Naive B cell (primary cell): ENCODE results near the gene TSEN54. TPM values are rescaled to one million over a fixed set of nuclear protein-coding genes. Genes with fewer than 3 reads are reported as not detected.

Experiments
- ATAC-seq, 2 donors: fragments of 150-1000 bp; cut with Tn5 transposase; 2 replicates each; pipeline ENCODE4 v1.10.0; 2021; ENCODE audit warnings: low read depth in 2 of 2, mild to moderate bottlenecking in 2 of 2, moderate library complexity in 2 of 2
- DNase-seq: peaks from one replicate; pipeline ENCODE4 v3.0.0; 2022
- H3K27ac Mint-ChIP-seq, 6 donors: one replicate each; pipeline ENCODE4 v1.8.0; 2020 to 2022; ENCODE audit warnings: mild to moderate bottlenecking in 6 of 6, mixed read lengths in 6 of 6, moderate library complexity in 5 of 6, inconsistent platforms in 2 of 6
- H3K27me3 Mint-ChIP-seq, 3 donors: one replicate each; pipeline ENCODE4 v1.8.0; 2021 to 2022; ENCODE audit warnings: mixed read lengths in 3 of 3, mild to moderate bottlenecking in 1 of 3
- H3K36me3 Mint-ChIP-seq, 2 donors: one replicate each; pipeline ENCODE4 v1.8.0; 2020 to 2022; ENCODE audit warnings: mixed read lengths in 2 of 2, inconsistent platforms in 1 of 2, mild to moderate bottlenecking in 1 of 2
- H3K4me1 Mint-ChIP-seq, 3 donors: one replicate each; pipeline ENCODE4 v1.8.0; 2020 to 2022; ENCODE audit warnings: mixed read lengths in 3 of 3, inconsistent platforms in 1 of 3, mild to moderate bottlenecking in 1 of 3, moderate library complexity in 1 of 3
- H3K4me3 Mint-ChIP-seq, 8 donors: one replicate each; pipeline ENCODE4 v1.8.0; 2020 to 2022; ENCODE audit warnings: mild to moderate bottlenecking in 8 of 8, mixed read lengths in 8 of 8, moderate library complexity in 8 of 8, inconsistent platforms in 2 of 8
- H3K9me3 Mint-ChIP-seq, 7 donors: one replicate each; pipeline ENCODE4 v1.8.0; 2020 to 2022; ENCODE audit warnings: mixed read lengths in 7 of 7, mild to moderate bottlenecking in 5 of 7, inconsistent platforms in 2 of 7, moderate library complexity in 1 of 7
- polyA plus RNA-seq, 6 donors: library from polyadenylated mRNA; unstranded; fragments of 300-500 nt; fragmentation: Illumina TruSeq; gene quantifications; one replicate each; pipeline ENCODE4 v1.2.3, GENCODE V29; 2021; ENCODE audit warnings: low read depth in 6 of 6

The TSEN54 gene
- polyA plus RNA-seq, 6 donors from 2014 or later, result 18.3 to 42.3 (median 23.7) TPM

DNA sequence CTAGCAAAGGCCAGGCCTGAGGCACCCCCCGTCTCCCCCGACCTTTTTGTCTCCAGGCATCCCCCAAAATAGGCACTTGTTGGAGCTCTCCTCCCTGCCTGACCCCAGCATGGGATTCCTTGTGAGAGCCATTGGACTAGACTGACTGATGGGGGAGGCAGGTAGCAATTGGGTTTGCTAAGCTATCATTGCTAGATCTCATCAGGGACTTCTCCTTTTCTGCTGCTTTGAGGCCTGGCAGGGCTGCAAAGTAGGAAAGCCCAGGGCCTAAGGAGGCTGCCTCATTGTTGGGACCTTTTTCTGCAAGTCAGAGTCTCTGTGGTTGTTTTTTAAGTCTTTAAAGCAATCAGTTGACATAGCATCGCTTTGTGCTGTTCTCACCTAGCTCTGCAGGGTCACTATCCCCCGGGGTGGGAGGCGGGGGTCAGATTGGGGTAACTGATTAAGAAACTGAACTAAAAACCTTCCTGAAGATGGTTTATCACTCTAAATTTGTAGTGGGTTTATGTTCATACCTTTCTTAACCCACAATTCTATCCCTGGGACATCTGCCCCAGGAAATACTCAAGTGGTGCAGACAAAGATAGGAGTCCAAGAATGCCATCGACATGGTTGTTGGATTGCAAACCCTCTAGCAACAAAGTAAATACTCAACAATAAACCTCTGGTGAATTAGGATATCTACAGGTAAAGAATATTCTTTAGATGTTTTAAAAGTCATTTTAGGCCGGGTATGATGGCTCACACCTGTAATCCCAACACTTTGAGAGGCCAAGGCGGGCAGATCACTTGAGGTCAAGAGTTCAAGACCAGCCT lies 37.2 kb downstream of the TSEN54 start:
- no peaks in the 10 kb centered on the region for H3K27me3 Mint-ChIP-seq
- H3K36me3 Mint-ChIP-seq, result no peaks in the 10 kb centered on the region
- no peak overlapping the region for H3K4me3 Mint-ChIP-seq
- H3K27ac Mint-ChIP-seq, result no peak overlapping the region
- no peaks in the 10 kb centered on the region for H3K4me1 Mint-ChIP-seq
- no peak for ATAC-seq
- H3K9me3 Mint-ChIP-seq, result no peaks in the 10 kb centered on the region
- DNase-seq, result no peak

DNA sequence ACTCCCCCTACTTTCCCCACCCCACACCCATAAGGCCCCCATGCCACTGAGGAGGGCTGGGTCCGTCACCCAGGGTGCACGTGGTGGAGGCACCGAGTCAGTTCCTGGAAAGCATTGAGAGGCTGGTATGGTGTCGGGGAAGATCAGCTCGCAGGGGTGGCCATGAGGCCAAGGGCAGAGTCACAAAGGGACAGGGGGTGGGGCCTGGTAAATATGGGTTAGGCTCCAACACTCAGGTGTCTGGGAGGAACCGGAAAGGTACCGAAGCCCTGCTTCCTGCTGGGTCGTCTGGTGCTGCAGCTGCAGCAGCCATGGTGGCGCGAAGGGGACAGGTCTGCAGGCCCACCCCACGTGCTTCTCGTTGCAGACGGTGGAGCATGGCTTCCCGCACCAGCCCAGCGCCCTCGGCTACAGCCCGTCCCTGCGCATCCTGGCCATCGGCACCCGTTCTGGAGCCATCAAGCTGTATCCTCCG lies 39.4 kb downstream of the TSEN54 start:
- no peak overlapping the region for H3K4me3 Mint-ChIP-seq
- no peaks in the 10 kb centered on the region for H3K4me1 Mint-ChIP-seq
- no peaks in the 10 kb centered on the region for H3K27me3 Mint-ChIP-seq
- no peak overlapping the region for H3K27ac Mint-ChIP-seq
- no peaks in the 10 kb centered on the region for H3K36me3 Mint-ChIP-seq
- H3K9me3 Mint-ChIP-seq, result no peaks in the 10 kb centered on the region
- DNase-seq (no peak), ATAC-seq (no peak)

DNA sequence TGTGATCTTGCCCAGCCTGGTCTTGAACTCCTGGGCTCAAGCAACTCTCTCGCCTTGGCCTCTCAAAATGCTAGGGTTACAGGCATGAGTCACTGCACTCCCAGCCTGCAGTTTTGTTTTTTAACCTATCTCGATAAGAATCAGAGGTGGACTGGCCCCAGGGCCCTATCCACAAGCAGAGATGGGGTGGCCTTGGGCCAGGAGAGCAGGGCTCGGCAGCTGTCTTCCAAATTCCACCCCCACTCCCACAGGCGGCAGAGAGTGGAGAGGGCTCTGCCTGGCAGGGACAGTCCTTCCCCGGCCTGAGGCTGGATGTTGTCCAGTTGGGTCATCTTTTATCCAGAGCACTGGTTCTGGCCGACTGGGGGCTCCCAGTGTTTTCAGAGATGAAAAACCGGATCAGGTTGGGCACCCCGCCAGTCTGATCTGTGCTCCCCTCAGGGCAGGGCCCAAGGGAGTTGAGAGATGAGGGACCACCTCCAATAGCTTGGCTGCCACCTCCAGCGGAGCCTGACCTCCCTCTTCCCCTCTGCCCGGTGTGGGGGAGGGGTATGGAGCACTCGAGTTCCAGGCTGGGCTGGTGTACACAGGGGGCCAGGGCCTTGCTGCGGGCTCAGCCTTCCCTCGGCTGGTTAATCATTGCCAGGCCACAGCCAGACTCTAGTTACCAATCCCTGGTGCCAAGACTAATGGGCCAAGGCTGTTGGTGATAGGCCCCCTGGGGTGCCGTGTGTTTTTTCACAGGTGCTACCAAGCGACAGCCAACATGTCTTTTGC lies 40.9 kb downstream of the TSEN54 start:
- no peak overlapping the region for H3K27ac Mint-ChIP-seq
- no peaks in the 10 kb centered on the region for H3K4me1 Mint-ChIP-seq
- no peaks in the 10 kb centered on the region for H3K27me3 Mint-ChIP-seq
- H3K4me3 Mint-ChIP-seq, result no peak overlapping the region
- DNase-seq, result no peak
- H3K36me3 Mint-ChIP-seq, result no peaks in the 10 kb centered on the region
- no peak for ATAC-seq
- no peaks in the 10 kb centered on the region for H3K9me3 Mint-ChIP-seq

DNA sequence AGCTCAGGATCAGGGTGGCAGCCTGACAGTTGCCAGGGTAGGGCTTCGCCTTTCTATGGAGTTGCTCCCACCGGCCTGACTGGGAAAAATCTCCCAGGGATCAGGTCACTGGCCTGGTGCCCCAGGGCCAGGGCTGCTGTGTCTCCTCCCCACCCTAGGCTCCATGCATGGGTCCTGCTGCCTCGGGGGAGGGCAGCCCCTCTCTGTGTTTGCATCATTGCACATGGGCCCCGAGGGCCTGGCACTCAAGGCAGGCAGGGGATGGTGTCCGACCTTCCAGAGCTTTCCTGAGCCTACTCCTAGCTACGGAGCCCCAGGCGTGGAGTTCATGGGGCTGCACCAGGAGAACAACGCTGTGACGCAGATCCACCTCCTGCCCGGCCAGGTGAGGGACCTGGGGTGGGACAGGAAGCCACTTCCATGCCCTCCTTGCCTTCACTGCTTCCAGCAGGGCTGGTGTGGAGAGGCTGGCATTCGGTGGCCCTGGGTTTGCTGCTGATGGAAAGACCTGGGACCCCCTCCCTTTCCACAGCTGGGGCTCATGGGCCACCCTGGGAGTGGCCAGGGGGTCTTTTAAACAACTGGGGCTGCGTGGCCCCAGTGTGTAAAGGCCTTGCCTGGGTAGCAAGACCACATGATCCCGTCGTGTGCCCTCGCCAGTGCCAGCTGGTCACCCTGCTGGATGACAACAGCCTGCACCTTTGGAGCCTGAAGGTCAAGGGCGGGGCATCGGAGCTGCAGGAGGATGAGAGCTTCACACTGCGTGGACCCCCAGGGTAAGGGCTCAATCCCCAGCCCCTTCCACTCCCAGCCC lies 41.7 kb downstream of the TSEN54 start:
- no peaks in the 10 kb centered on the region for H3K9me3 Mint-ChIP-seq
- ATAC-seq, result no peak
- H3K4me3 Mint-ChIP-seq, result no peak overlapping the region

DNA sequence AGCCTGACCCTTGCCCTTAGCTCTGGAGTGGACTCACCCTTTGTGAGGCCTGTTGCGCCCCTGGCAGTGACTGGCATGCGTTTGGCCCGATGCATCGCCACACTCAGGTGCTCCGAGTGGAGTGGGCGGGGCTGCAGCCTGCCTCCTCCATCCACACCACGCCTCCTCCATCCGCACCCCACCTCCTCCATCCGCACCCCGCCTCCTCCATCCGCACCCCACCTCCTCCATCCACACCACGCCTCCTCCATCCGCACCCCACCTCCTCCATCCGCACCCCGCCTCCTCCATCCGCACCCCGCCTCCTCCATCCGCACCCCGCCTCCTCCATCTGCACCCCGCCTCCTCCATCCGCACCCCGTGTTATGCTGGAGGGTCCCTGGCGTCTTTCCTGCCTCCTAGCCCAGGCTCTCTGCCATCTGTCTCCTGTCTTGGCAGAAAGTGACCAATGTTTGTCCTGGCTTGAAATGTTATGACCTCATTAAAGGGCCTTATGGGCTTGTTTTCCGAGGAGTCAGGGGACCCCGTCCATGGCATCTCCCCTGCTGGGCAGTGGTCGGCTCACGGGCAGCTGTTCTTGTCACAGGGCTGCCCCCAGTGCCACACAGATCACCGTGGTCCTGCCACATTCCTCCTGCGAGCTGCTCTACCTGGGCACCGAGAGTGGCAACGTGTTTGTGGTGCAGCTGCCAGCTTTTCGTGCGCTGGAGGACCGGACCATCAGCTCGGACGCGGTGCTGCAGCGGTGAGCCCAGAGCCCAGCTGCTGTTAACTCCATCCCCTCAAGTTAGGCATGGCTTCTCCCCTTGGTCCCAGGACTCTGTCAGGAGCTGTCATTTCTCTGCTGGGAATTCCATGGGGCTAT lies 42.6 kb downstream of the TSEN54 start:
- no peak for ATAC-seq

More for the DNA sequence above, 41.7 kb downstream of the TSEN54 start:
- Mint-ChIP-seq H3K36me3 (no peaks in the 10 kb centered on the region), H3K27ac (no peak overlapping the region), H3K4me1 (no peaks in the 10 kb centered on the region), H3K27me3 (no peaks in the 10 kb centered on the region)
- DNase-seq, result no peak

DNA sequence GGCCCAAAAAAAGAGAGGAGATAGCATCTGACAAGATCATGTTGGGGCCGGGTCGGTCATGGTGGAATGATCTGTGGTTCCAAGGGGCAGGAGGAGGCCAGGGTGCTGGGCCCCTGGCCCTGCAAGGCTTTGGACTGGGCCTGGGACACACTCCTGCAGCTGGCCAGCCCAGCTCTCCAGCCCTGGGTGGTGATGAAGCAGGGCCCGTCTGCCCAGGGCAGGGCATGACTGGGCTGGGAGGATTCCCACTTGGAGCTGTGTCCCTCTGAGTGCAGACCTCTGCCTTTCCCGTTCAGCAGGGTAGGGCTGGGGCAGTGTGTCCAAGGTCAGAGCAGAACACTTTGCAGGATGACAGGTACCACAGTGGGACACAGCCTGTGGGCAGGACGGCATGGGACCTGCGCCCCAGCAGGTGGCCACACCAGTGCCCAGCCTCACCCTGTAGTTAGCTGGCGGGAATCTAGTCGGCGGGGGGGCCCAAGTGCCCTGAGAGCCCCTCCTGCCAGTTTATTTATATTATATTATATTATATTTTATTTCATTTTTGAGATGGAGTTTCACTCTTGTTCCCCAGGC lies 43.7 kb downstream of the TSEN54 start:
- Mint-ChIP-seq H3K9me3 (no peaks in the 10 kb centered on the region), H3K4me3 (no peak overlapping the region), H3K4me1 (no peaks in the 10 kb centered on the region), H3K27me3 (no peaks in the 10 kb centered on the region), H3K27ac (no peak overlapping the region), H3K36me3 (no peaks in the 10 kb centered on the region)
- DNase-seq (no peak), ATAC-seq (no peak)

More for the DNA sequence above, 42.6 kb downstream of the TSEN54 start:
- Mint-ChIP-seq H3K27me3 (no peaks in the 10 kb centered on the region), H3K4me3 (no peak overlapping the region), H3K9me3 (no peaks in the 10 kb centered on the region), H3K36me3 (no peaks in the 10 kb centered on the region), H3K4me1 (no peaks in the 10 kb centered on the region), H3K27ac (peak overlapping the region in 1 of 6 donors; percentile 32)
- DNase-seq, result no peak

DNA sequence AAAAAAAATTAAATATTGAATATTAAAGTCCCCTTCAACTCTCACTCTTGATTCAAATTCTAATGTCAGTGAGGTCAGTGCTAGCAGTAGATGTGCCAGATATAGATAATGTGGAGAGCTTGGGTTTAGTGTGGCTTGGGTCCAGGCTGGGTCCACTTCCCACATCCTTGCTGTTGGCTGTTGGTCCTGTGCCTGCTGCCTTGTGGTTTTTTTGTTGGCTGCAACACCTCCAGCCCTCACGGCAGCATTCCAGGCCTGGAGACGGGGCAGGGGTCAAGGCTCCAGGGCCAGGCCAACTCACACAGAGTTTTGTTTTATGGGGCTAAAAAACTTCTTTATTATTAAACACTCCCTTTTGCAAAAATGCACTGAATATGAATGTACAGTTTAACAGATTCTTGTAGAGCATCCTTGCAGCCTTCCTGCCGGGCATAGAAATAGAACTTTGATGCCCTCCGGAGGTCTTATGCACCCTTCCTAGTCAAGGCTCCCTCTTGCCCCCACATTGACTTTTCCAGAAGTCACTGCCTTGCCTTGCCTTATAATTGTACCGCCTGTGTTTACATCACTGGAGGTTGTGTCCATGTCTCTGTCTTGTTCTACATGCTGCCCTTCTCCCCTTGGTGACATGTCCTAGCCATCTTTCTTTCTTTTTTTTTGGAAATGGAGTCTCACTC lies 45.7 kb downstream of the TSEN54 start:
- H3K36me3 Mint-ChIP-seq, result no peaks in the 10 kb centered on the region
- DNase-seq (no peak), ATAC-seq (no peak)
- H3K4me3 Mint-ChIP-seq, result no peak overlapping the region
- H3K9me3 Mint-ChIP-seq, result no peaks in the 10 kb centered on the region
- H3K27me3 Mint-ChIP-seq, result no peaks in the 10 kb centered on the region
- H3K27ac Mint-ChIP-seq, result peak overlapping the region in 1 of 6 donors; percentile 84
- H3K4me1 Mint-ChIP-seq, result peaks cover 14 to 16% (median 14%) of the 10 kb centered on the region in 3 donors

DNA sequence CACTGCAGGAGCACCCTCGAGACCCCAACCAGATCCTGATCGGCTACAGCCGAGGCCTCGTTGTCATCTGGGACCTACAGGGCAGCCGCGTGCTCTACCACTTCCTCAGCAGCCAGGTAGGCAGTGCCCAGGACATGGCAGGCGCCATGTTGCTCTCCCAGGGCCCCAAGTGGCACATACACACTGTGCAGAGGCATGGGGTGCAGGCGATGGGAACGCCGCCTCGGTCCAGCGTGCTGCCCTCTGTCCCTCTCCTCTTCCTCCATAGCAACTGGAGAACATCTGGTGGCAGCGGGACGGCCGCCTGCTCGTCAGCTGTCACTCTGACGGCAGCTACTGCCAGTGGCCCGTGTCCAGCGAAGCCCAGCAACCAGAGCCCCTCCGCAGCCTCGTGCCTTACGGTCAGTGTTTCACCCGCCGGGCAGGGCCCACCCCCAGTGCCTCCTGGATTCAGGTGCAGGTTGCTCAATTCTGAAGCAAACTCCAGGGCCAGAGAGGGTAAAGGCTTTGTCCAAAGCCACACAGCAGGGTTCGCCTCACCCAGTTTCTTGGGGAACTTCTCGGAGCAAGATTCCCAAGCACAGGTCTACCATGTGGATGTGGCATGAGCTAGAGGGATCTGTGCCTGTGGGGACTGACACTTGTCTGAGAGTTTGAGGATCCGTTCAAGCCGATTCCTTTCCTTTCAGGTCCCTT lies 46.9 kb downstream of the TSEN54 start:
- H3K4me1 Mint-ChIP-seq, result peaks cover 14 to 18% (median 17%) of the 10 kb centered on the region in 3 donors
- H3K9me3 Mint-ChIP-seq, result no peaks in the 10 kb centered on the region
- no peak for ATAC-seq
- no peaks in the 10 kb centered on the region for H3K27me3 Mint-ChIP-seq
- no peak overlapping the region for H3K4me3 Mint-ChIP-seq
- no peak for DNase-seq
- no peaks in the 10 kb centered on the region for H3K36me3 Mint-ChIP-seq
- H3K27ac Mint-ChIP-seq, result no peak overlapping the region

DNA sequence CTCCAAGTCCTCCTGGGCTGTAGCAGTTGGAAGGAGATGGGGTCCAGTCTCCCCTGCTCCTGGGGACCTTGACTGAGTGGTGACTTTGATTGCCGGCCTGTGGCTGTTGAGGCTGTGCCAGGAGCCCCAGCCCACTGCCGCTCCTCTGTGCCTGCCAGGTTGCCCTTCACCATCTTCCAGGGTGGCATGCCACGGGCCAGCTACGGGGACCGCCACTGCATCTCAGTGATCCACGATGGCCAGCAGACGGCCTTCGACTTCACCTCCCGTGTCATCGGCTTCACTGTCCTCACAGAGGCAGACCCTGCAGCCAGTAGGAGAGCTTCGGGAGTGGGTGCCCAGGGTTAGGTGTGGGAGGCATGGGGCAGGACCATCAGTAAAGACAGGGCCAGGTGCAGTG lies 47.9 kb downstream of the TSEN54 start:
- Mint-ChIP-seq H3K27me3 (no peaks in the 10 kb centered on the region), H3K36me3 (no peaks in the 10 kb centered on the region), H3K27ac (peak overlapping the region in 1 of 6 donors; percentile 41), H3K9me3 (no peaks in the 10 kb centered on the region), H3K4me3 (no peak overlapping the region), H3K4me1 (peaks cover 14 to 18% (median 17%) of the 10 kb centered on the region in 3 donors)
- ATAC-seq (no peak), DNase-seq (no peak)

DNA sequence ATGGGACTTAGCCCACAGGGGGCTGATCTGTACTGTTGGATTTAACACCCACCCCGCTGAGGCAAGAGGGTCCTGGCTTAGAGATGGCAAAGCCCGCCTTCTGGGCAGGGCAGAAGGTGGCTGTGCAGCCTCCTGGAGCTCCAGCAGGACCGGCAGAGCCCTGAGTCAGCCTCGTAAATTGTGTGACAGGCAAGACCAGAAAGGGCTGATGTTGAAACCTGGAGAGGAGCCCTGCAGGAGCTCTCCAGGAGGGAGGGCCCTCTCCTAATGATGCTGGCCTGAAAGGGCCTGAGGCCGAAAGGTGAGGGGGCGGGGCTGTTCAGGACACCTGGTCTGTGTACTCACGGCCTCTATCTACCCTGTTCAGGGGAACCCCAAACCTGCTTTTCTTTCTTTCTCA lies 48.7 kb downstream of the TSEN54 start:
- no peak overlapping the region for H3K4me3 Mint-ChIP-seq
- H3K36me3 Mint-ChIP-seq, result no peaks in the 10 kb centered on the region

DNA sequence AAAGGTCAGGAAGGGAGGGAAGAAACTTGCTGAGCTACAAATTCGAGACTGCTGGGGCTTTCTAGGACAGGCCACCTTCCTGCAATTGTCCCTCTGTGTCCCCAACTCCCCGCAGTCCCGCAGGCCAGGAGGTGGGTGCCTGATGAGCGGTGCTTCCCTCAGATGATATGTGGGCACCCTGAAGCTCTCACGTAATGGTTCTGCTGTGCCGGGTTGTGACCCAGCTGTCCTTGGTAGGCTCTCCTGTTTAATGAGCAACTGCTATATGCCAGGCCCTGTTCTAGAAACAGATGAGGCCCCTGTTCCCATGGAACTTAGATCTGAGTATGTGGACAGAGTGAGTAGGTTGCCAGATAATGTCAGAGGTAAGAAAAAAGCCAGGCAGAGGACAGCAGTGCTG lies 49.3 kb downstream of the TSEN54 start:
- peaks cover 17 to 22% (median 19%) of the 10 kb centered on the region in 3 donors for H3K4me1 Mint-ChIP-seq
- H3K4me3 Mint-ChIP-seq, result peak overlapping the region in 3 of 8 donors; percentile 15 to 51 (median 43)
- H3K9me3 Mint-ChIP-seq, result no peaks in the 10 kb centered on the region
- no peaks in the 10 kb centered on the region for H3K27me3 Mint-ChIP-seq
- H3K36me3 Mint-ChIP-seq, result no peaks in the 10 kb centered on the region
- no peak for DNase-seq
- H3K27ac Mint-ChIP-seq, result peak overlapping the region in 3 of 6 donors; percentile 5 to 93 (median 71)
- ATAC-seq, result no peak

More for the DNA sequence above, 48.7 kb downstream of the TSEN54 start:
- Mint-ChIP-seq H3K9me3 (no peaks in the 10 kb centered on the region), H3K27ac (no peak overlapping the region), H3K27me3 (no peaks in the 10 kb centered on the region), H3K4me1 (peaks cover 14 to 18% (median 17%) of the 10 kb centered on the region in 3 donors)
- DNase-seq (no peak), ATAC-seq (no peak)
